ENCODE measurements around the gene STX1A.
A peak's percentile ranks its signal among the peaks of the same experiment; 100 is the strongest.

Gene STX1A

DNA sequence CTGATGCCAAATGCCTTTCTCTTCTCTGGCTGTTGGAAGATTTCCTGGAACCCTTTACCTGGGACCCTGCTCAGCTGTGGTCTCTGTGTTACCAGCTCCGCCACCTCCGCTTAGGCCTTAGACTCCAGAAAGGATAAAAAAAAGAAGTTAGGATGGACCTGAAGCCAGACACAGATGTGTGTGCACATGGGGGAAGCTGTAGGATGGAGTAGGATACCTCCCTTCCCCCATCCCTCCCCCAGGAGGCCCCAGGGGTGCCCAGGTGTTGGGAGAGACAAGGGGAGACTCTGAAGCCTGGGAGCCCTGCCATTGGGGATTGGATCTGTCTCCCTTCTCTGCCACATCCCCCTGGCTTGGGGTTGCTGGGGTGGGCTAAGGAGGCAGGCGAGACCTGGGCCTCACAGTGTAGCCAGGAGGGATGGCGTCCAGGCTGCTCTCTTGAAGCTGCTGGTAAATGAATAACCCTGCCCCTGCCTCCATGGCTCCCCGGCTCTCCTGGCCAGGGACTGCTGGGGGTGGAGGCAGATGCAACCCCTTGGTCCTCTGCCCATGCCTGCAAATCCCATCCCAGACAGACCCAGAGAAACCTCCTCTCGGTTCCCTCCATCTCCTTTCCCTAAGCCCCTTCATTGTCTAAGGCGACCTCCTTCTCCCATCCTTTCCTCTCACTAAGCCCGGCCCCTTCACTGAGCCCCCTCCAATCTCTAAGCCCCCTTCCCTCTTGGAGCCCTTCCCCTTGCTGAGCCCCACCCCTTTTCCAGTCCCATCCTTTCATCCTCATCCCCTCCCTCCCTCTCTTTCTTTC, 42.6 kb upstream of the STX1A start:
- TF ChIP-seq CSRNP3 (CRISPR knock-in tag; IDR thresholded peaks at IDR 0.05): no peak
- TF ChIP-seq ZNF565 (CRISPR knock-in tag; conservative IDR thresholded peaks at IDR 0.05; ENCODE audit: low read depth): no peak
- TF ChIP-seq, protein P1, sequence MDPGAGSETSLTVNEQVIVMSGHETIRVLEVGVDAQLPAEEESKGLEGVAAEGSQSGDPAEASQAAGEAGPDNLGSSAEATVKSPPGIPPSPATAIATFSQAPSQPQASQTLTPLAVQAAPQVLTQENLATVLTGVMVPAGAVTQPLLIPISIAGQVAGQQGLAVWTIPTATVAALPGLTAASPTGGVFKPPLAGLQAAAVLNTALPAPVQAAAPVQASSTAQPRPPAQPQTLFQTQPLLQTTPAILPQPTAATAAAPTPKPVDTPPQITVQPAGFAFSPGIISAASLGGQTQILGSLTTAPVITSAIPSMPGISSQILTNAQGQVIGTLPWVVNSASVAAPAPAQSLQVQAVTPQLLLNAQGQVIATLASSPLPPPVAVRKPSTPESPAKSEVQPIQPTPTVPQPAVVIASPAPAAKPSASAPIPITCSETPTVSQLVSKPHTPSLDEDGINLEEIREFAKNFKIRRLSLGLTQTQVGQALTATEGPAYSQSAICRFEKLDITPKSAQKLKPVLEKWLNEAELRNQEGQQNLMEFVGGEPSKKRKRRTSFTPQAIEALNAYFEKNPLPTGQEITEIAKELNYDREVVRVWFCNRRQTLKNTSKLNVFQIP (CRISPR knock-in tag; IDR thresholded peaks at IDR 0.05; ENCODE audit: borderline replicate concordance, low read depth): no peak
- TF ChIP-seq BACH2 (CRISPR knock-in tag; IDR thresholded peaks at IDR 0.05; ENCODE audit: borderline replicate concordance): no peak
- ATAC-seq: peak; percentile 34

DNA sequence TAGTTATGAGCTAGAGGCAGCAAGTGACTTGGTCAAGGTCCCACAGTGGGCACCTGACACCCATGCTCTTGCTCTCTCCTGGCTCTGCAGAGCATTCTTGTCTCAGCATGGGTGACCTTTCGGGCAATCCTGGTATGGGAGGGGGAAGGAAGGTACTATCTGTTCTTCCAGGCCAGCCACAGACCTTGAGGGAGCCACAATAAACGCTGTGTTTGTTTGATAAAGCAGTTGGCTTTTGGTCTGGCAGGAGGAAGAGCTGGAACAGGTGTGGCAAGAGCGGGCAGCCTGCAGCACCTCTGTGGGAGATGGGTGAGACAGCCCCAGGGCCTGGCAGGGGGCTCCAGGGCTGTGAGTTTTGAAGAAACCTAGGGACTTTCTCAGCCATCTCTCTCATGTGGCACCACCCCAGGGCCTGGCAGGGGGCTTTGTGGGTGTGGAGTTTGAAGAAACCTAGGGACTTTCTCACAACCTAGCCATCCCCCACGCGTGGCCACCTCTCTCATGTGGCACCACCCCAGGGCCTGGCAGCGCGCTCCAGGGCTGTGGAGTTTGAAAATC, 39.2 kb upstream of the STX1A start:
- TF ChIP-seq ZFP30 (CRISPR knock-in tag; IDR thresholded peaks at IDR 0.05) (no peak), ARNTL (CRISPR knock-in tag; IDR thresholded peaks at IDR 0.05; ENCODE audit: borderline replicate concordance, low read depth) (no peak), GLIS3 (CRISPR knock-in tag; IDR thresholded peaks at IDR 0.05) (no peak), SNAI2 (CRISPR knock-in tag; IDR thresholded peaks at IDR 0.05) (no peak), ISL1 (CRISPR knock-in tag; IDR thresholded peaks at IDR 0.05) (no peak)
- ATAC-seq: no peak

GRCh38 chr7:73749931-73750776, 30.7 kb upstream of the STX1A start:
- no peak for ATAC-seq

More at GRCh38 chr7:73749931-73750776, 30.7 kb upstream of the STX1A start:
- TF ChIP-seq CSRNP3 (CRISPR knock-in tag; IDR thresholded peaks at IDR 0.05) (no peak), TSHZ2 (CRISPR knock-in tag; IDR thresholded peaks at IDR 0.05) (no peak), SNAI2 (CRISPR knock-in tag; IDR thresholded peaks at IDR 0.05) (no peak), BACH2 (CRISPR knock-in tag; IDR thresholded peaks at IDR 0.05; ENCODE audit: borderline replicate concordance) (no peak), TOX (CRISPR knock-in tag; IDR thresholded peaks at IDR 0.05; ENCODE audit: borderline replicate concordance) (no peak), ZFP3 (CRISPR knock-in tag; IDR thresholded peaks at IDR 0.05) (no peak), ESRRG (CRISPR knock-in tag; IDR thresholded peaks at IDR 0.05) (no peak), ZNF70 (CRISPR knock-in tag; IDR thresholded peaks at IDR 0.05) (no peak), ZC3H10 (CRISPR knock-in tag; IDR thresholded peaks at IDR 0.05) (no peak), ZNF8 (CRISPR knock-in tag; IDR thresholded peaks at IDR 0.05) (no peak), ZNF565 (CRISPR knock-in tag; conservative IDR thresholded peaks at IDR 0.05; ENCODE audit: low read depth) (no peak), CSDC2 (CRISPR knock-in tag; IDR thresholded peaks at IDR 0.05) (no peak), ISL1 (CRISPR knock-in tag; IDR thresholded peaks at IDR 0.05) (no peak), ARNTL (CRISPR knock-in tag; IDR thresholded peaks at IDR 0.05; ENCODE audit: borderline replicate concordance, low read depth) (no peak), PATZ1 (CRISPR knock-in tag; IDR thresholded peaks at IDR 0.05; ENCODE audit: borderline replicate concordance) (no peak), RARB (CRISPR knock-in tag; IDR thresholded peaks at IDR 0.05) (no peak)
- TF ChIP-seq, protein P2, sequence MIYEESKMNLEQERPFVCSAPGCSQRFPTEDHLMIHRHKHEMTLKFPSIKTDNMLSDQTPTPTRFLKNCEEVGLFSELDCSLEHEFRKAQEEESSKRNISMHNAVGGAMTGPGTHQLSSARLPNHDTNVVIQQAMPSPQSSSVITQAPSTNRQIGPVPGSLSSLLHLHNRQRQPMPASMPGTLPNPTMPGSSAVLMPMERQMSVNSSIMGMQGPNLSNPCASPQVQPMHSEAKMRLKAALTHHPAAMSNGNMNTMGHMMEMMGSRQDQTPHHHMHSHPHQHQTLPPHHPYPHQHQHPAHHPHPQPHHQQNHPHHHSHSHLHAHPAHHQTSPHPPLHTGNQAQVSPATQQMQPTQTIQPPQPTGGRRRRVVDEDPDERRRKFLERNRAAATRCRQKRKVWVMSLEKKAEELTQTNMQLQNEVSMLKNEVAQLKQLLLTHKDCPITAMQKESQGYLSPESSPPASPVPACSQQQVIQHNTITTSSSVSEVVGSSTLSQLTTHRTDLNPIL (CRISPR knock-in tag; IDR thresholded peaks at IDR 0.05; ENCODE audit: low read depth): no peak

Measured in SK-N-SH treated with all-trans-retinoic acid at 6 μM for 48 hours (cell line).